ENCODE data around the gene TMEM151B. TPM values are rescaled to one million over a fixed set of nuclear protein-coding genes. Genes with fewer than 3 reads are reported as not detected.

Gene TMEM151B
- total and polyA plus RNA-seq, 2 of the 4 experiments (the other 2 are of a cell fraction) = not detected

- in situ Hi-C loops (cut with MboI; ENCODE audit: low sequenced_read_pairs) (no loop called here), intact Hi-C loops (cut with micrococcal nuclease) (no loop called here), dilution Hi-C loops (cut with HindIII; ENCODE audit: low sequenced_read_pairs, unreplicated experiment) (no loop called here)
- Histone ChIP-seq H3K18ac (ENCODE audit: low read depth, low read length) (no peak overlapping the region; the same call in 1 of the 2 replicates), H2BK15ac (ENCODE audit: low read depth, low read length) (no peak overlapping the region), H2AK9ac (replicated peaks; ENCODE audit: low read depth, low read length, poor library complexity) (peak overlapping the region; percentile 98), H3K9ac (ENCODE audit: low read depth, low read length) (peak overlapping the region; percentile 73), H4K91ac (ENCODE audit: insufficient read depth, low read depth, low read length) (peak overlapping the region; percentile 58; the same call in 1 of the 2 replicates), H3K36me3 (ENCODE audit: control insufficient read depth, insufficient read depth, low read length) (peaks cover 46% of the 10 kb centered on the region), H3K4me2 (ENCODE audit: low read depth, low read length) (peak overlapping the region; percentile 99), H3K4me3 (ENCODE audit: insufficient read depth, low read depth, low read length) (peak overlapping the region; percentile 94), H2AK5ac (ENCODE audit: low read depth, low read length) (peak overlapping the region; percentile 90), H3K9me3 (ENCODE audit: control insufficient read depth, insufficient read depth, low read length) (no peaks in the 10 kb centered on the region), H3K79me1 (ENCODE audit: low read depth in 1 of 2, low read length in 2 of 2) (peaks cover 12 to 58% of the 10 kb centered on the region in 2 experiments), H2BK20ac (ENCODE audit: low read depth, low read length) (no peak overlapping the region), H3K23ac (ENCODE audit: low read depth, low read length) (peak overlapping the region; percentile 87; the same call in 1 of the 2 replicates), H4K5ac (ENCODE audit: low read depth, low read length) (peak overlapping the region; percentile 5; the same call in 1 of the 2 replicates), H3K14ac (replicated peaks; ENCODE audit: low read depth, low read length) (peak overlapping the region; percentile 94), H3K9me1 (ENCODE audit: insufficient read depth, low read length) (peaks cover 6% of the 10 kb centered on the region; the same call in 1 of the 2 replicates), H3K27me3 (ENCODE audit: control insufficient read depth, insufficient read depth, low read length) (no peaks in the 10 kb centered on the region), H2AFZ (replicated peaks; ENCODE audit: low read length, poor library complexity) (peak overlapping the region; percentile 96), H4K20me1 (ENCODE audit: insufficient read depth, low read length) (peaks cover 50% of the 10 kb centered on the region), H3K27ac (ENCODE audit: insufficient read depth, low read length) (peak overlapping the region; percentile 94), H2BK120ac (ENCODE audit: low read depth, low read length) (no peak overlapping the region), H2BK5ac (ENCODE audit: low read depth, low read length, poor library complexity, severe bottlenecking) (peak overlapping the region; percentile 79), H4K8ac (ENCODE audit: low read depth in 2 of 2, low read length in 2 of 2) (peak overlapping the region; percentile 85 to 94; a peak in 2 of 4 replicates), H3K56ac (ENCODE audit: extremely low read depth, insufficient read depth, low read length) (peak overlapping the region; percentile 79; the same call in 1 of the 2 replicates), H3K4ac (ENCODE audit: low read depth, low read length) (peak overlapping the region; percentile 88), H3K4me1 (ENCODE audit: control insufficient read depth, insufficient read depth, low read length) (peaks cover 8% of the 10 kb centered on the region)
- 7% methylated on average over 3 of the region's 12 CpGs; no CpG with 5 or more reads in 1 of the 2 experiments for WGBS, 2 experiments (ENCODE audit: extremely low coverage in 2 of 2, insufficient read length in 1 of 2)
- DNase-seq = no peak
- ATAC-seq (ENCODE audit: low read depth) = no peak
- no TSS peak for BruUV-seq (replicated peaks)
- TF ChIP-seq MAZ (IDR thresholded peaks at IDR 0.05; ENCODE audit: borderline replicate concordance, low read depth, low read length) = peak; percentile 69; the same call in 1 of the 2 replicates
- no peak for TF ChIP-seq RAD21 (IDR thresholded peaks at IDR 0.05; ENCODE audit: low read length)
- CTCF ChIA-PET = interaction anchor here (0.8 to 1.6 kb wide), 8 partner anchors 9 to 88 kb away, joined by 3 to 6 read pairs (median 4); no protein-coding TSS in a partner anchor
- POLR2A ChIA-PET (ENCODE audit: unreplicated experiment) = interaction anchor here (2.0 kb wide), 1 partner anchor 10 kb away, joined by 27 read pairs; the partner anchor contains the start of gene HSP90AB1
These were observed 13.6 kb upstream of the TMEM151B start for GRCh38 chr6:44256775-44257024.
